HG02642 (cell line): Measurements from ENCODE around the gene SPINK1.
"Not testable (repeated sequence)": the region's sequence is repeated elsewhere in the genome, so short reads cannot be mapped to it uniquely, and the experiment has no call there.

ENCODE experiments used
- ATAC-seq: cut with Tn5 transposase; IDR thresholded peaks from one replicate; pipeline ENCODE4 v1.9.1; 2021; ENCODE audit warnings: mild to moderate bottlenecking; ENCODE audit not compliant: unreplicated experiment, poor library complexity

SPINK1 gene

GRCh38 chr5:147831465-147831864 lies at the start of gene SPINK1:
Gene SPINK1, minus strand, starts transcription at chr5:147831671. Its CDS starts 94 bp downstream, at chr5:147831577.
- no peak for ATAC-seq

DNA sequence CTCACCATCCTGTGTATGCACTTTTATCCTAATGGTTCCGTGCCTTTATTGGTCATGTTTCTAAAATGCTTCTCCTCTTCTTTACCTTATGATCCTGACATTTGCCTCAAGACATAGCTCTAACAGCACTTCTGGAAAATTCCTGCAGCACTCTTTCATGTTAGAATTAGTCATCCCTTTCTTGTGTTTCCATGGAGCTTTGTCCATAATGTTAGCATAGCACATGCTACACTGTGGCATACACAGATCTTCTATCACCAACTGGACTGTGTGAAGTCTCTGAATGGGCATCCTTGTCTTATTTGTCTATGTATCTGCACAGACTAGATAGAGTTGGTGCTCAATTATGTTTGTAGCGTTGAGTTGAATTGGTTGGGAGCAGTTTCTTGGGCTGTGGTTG lies 49.0 kb upstream of the SPINK1 start:
- ATAC-seq = no peak

DNA sequence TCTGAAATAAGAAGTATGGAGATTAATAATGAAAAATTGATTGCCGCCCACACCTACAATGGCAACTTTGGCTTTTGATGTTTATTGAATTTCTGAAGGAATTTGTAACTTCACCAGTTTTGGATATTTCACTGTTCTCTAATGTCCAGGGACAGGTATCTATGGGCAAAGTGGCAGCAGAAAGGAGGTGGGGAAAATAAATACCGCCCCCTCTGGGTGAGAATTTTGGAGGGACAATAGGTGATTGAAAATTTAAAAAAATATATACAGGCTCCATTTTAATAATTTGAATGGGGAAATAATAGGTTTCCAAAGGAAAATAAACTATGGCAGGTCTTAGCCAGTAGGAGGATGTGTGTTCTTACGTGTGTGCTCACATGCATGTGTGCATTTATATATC lies 48.3 kb upstream of the SPINK1 start:
- ATAC-seq = no peak

- no peak for ATAC-seq
Measured at GRCh38 chr5:147878066-147878759, 46.7 kb upstream of the SPINK1 start, which contains the start of gene SCGB3A2. Gene SCGB3A2, plus strand, starts transcription at chr5:147878711. Its CDS starts 93 bp downstream, at chr5:147878804.

DNA sequence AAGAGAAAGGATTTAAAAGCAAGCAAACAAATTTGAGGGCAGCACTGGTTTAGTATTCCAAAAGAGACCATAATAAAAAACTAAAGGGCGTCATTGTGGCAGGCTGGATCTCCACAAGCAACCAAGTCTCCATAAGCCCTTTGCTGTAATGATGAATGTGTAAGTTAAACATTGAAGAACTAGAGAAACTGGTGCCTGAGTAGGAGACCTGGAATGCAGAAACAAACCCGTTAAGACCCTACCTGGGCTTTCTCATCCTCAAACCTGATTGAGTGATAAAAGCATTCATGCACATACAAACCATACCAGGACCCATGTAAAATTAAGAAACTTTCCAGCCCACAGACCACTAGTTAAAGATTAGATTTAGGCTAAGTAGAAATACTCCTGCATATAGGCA lies 45.2 kb upstream of the SPINK1 start:
- ATAC-seq = no peak

GRCh38 chr5:147876141-147876540 lies 44.7 kb upstream of the SPINK1 start:
- ATAC-seq = no peak

DNA sequence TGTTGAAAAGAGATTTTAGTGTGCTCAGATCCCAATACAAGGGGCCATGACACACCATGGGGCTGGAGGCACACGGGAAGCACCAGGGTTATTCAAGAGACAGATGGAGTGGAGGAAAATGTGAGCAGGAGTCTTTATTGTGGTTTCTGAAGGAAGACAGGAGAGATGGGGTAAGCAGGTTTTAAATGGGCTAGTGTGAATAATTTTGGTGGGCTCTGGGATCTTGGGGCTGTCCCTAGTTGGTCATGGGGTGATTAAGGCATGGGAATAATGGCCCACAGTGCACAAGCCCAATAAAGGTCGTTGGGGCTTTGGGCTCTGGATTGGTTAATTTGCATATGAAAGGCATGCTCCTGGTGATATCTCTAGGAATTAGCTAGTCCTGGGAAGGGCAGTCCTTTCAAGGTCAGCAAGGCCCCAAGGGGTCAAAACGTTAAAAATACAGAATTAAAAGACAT lies 43.5 kb upstream of the SPINK1 start:
- no peak for ATAC-seq

DNA sequence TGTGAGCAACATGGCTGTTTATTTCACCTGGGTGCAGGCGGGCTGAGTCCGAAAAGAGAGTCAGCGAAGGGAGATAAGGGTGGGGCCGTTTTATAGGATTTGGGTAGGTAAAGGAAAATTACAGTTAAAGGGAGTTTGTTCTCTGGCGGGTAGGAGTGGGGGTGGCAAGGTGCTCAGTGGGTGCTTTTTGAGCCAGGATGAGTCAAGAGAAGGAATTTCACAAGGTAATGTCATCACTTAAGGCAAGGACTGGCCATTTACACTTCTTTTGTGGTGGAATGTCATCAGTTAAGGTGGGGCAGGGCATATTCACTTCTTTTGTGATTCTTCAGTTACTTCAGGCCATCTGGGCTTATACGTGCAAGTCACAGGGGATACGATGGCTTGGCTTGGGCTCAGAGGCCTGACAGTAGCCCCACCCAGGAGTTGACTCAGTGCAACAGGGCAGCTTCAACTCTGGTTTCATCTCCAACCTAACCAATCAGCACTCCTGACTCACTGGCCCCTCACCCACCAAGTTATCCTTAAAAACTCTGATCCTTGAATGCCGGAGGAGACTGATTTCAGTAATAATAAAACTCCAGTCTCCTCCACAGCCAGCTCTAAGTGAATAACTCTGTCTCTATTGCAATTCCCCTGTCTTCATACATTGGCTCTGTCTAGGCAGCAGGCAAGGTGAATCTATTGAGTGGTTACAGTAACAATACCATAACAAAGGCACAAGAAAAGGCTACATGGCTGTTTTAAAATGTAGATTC lies 42.8 kb upstream of the SPINK1 start:
- ATAC-seq = not testable (repeated sequence)

DNA sequence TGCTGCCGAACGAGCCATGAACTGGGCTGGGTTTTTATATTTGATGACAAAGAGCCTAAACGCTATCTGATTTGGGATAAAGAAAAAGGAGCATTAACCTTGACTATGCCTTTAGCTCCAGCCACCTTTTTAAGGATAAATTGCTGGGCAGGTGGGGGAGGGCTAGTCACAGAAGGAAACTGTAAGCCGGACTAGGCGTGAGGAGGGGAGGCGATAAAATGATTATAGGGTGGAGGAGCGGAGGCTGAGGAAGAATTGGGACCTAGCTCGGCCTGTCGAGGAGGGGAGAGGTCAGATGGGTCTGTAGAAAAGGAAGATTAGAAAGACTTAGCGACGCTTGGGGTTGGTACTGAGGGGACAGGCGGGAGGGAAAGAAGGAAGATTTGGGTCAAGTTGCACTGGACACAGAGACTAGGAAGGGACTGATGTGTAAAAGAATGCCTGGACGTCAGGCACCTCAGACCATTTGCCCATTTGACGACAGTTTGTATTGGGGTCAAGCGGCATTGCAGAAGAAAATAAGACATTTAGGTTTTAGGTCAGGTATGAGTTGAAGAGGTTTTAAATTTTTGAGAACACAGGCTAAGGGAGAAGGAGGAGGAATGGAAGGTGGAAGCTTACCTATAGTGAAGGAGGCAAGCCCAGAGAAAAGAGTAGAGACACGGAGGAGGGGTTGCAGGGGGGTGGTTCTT lies 41.4 kb upstream of the SPINK1 start:
- ATAC-seq = not testable (repeated sequence)

DNA sequence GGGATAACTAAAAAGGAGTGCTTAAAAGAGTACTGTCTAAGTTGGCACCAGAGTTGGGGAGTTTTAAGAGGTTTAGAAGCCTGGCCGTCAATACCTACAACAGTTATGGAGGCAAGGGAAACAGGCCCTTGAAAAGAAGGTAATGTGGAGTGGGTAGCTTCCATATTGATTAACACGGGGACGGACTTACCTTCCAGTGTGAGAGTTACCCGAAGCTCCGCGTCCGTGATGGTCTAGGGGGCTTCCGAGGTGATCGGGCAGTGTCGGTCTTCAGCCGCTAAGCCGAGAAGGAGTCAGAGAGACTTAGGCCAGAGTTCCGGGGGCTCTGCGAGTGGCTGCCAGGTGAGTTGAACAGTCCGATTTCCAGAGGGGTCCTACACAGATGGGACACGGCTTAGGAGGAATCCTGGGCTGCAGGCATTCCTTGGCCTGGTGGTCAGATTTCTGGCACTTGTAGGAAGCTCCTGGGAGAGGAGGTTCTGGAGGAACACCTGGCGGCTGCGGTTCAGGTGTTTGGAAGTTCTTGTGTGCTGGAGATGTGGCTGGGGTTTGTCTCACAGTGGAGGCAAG lies 40.6 kb upstream of the SPINK1 start:
- not testable (repeated sequence) for ATAC-seq

GRCh38 chr5:147869892-147870291 lies 38.4 kb upstream of the SPINK1 start:
- ATAC-seq = not testable (repeated sequence)

DNA sequence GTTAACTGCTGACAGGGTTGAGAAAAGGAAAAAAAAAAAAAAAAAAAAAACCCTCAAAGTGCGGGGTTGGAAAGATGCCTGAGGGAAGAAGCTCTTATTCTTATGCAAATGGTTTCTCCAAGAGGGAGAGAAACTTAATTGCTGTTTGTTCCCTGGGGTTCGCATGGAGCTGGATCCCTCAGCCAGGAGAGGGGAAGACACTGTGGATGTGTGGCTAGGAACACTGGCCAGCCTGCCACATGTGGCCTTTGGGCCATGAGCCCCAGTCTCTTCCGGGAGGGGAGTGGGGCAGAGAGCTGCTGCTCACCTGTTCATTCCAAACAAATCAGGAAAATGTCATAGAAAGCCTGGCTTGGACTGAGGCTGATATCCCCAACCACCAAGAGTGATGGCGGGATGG lies 37.6 kb upstream of the SPINK1 start:
- no peak for ATAC-seq

DNA sequence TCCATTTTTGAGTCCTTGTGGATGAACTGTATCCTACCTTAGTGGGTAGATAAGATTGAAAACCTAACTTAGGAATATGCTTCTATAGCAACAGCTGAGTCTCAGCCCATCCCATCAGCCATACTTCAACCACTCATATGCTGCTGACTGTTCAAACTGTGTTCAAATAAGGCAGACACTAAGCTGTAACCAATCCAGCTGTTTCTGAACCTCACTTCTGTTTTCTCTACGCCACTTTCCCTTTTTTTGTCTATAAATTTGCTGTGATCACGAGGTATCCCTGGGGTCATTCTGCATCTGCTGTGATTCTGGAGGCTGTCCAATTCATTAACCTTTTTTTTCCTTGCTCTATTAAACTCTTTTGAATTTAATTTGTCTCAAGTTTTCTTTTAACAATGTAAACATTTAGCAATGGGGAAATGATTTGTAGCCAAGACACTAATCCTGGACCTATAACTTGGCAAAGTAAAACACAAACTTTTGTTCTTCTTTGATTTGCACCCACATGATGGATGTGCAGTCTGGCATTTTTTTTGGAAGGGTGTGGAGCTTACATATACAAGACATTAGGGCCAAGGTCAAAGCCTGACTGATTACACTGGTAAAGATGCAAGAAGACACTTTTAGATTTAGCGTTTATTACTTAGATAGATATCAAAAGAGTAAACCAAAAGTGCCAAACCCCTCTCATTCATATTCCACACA lies 32.1 kb upstream of the SPINK1 start:
- no peak for ATAC-seq

GRCh38 chr5:147860641-147861025 lies 29.2 kb upstream of the SPINK1 start:
- ATAC-seq = no peak

DNA sequence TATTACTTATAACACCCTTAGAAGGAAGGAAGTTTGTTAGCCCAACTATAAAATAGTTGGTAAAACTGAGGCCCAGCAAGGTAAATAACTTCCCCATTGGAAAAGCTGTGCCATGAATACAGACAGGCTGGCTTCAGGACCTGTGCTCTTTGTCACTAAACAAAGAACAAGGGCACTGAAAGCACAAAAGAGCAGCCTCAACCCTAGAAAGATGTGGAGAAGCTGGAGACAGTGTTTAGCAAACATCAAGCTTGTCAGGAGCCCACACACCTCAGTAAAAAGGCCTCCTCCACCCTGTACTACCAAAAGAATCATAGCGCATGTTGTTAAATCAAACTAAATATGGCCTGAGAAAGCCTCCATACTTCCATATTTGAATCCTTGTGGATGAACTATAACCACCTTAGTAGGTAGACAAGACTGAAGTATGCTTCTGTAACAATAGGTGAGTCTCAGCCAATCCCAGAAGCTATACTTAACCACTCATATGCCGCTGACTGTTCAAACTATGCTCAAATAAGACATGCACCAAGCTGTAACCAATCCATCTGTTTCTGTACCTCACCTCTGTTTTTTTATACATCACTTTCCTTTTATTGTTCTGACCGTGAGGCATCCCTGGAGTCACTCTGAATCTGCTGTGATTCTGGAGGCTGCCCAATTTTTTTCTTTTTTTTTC lies 28.6 kb upstream of the SPINK1 start:
- no peak for ATAC-seq

DNA sequence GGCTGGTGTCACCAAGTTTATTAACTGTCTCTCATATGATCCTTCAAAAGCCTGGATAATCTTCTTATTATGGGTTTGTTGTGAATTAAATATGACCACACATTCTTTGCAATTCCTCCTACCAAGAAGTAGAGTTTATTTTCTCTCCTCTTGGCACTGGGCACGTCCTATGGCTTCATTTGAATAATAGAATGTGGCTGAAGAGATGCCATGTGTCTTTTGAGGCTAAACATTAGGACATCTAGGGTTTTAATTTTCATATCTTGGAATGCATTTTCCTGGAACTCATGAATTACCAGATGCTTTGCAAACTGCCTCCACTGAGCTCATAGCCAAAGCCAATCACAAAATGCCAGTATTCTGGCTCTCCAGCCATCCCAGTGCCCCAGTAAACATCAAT lies 27.1 kb upstream of the SPINK1 start:
- no peak for ATAC-seq

GRCh38 chr5:147857302-147858129 lies 26.0 kb upstream of the SPINK1 start:
- peak; percentile 85 for ATAC-seq

GRCh38 chr5:147856801-147857200 lies 25.3 kb upstream of the SPINK1 start:
- no peak for ATAC-seq

- ATAC-seq = no peak
Measured at GRCh38 chr5:147855774-147856069, 24.3 kb upstream of the SPINK1 start.
